HEK293 (cell line): ENCODE data around the gene RRAS.

ENCODE experiments used
- CTCF ChIA-PET: fragments of 350-600 bp; formaldehyde crosslinking; extraction: SDS; loops from one replicate; lab custom pipeline; 2021; ENCODE audit warnings: antibody characterized with exemption; lab: Yijun Ruan, JAX
- POLR2A ChIA-PET: fragments of 300-600 bp; formaldehyde crosslinking; extraction: SDS; loops from one replicate; lab custom pipeline; 2020; ENCODE audit warnings: antibody characterized with exemption, inconsistent platforms; lab: Yijun Ruan, JAX
- H3K27ac ChIP-seq: fragments of 200-500 bp; sonication (Bioruptor generic); 2 replicates; pipeline ENCODE4 v1.5.1; 2014; ENCODE audit warnings: low read depth, low read length, control low read depth, inconsistent platforms; ENCODE audit errors: extremely low read depth
- H3K36me3 ChIP-seq, 2 experiments: fragments of 200-500 bp in 1 of 2; sonication (Bioruptor generic) in 1 of 2; 1 replicate in 1 of 2; 2 replicates in 1 of 2; pipeline ENCODE4 v1.5.1; 2014 to 2017; ENCODE audit warnings: inconsistent platforms in 2 of 2, low read length in 2 of 2; ENCODE audit not compliant: control insufficient read depth in 2 of 2, insufficient read depth in 1 of 2
- H3K4me1 ChIP-seq: fragments of 200-500 bp; sonication (Bioruptor generic); 2 replicates; pipeline ENCODE4 v1.5.1; 2014; ENCODE audit warnings: mild to moderate bottlenecking, low read length, inconsistent platforms; ENCODE audit not compliant: control insufficient read depth, insufficient read depth
- H3K4me3 ChIP-seq: 2 replicates; pipeline ENCODE4 v1.5.1; 2011; ENCODE audit warnings: low read depth, mild to moderate bottlenecking, control low read depth, low read length, moderate library complexity
- H3K9me3 ChIP-seq: fragments of 200-500 bp; sonication (Bioruptor generic); 2 replicates; pipeline ENCODE4 v1.5.1; 2014; ENCODE audit warnings: low read depth, low read length, inconsistent platforms; ENCODE audit not compliant: control insufficient read depth, insufficient read depth
- KLF8 ChIP-seq: fragments of 450-650 bp; formaldehyde crosslinking; IDR thresholded peaks from 2 replicates; pipeline ENCODE4 v1.5.1; 2016; ENCODE audit warnings: missing biosample characterization, missing genetic modification characterization
- SP7 ChIP-seq: fragments of 450-650 bp; formaldehyde crosslinking; IDR thresholded peaks from 2 replicates; pipeline ENCODE4 v1.5.1; 2016; ENCODE audit warnings: missing biosample characterization, missing genetic modification characterization
- TCF7L2 ChIP-seq: IDR thresholded peaks from 2 replicates; pipeline ENCODE4 v1.6.1; 2011; ENCODE audit warnings: low read depth, mild to moderate bottlenecking, inconsistent platforms, low read length, moderate library complexity, borderline replicate concordance
- ZIC2 ChIP-seq: fragments of 450-650 bp; formaldehyde crosslinking; IDR thresholded peaks from 2 replicates; pipeline ENCODE4 v1.5.1; 2016; ENCODE audit warnings: missing biosample characterization, missing genetic modification characterization
- ZNF114 ChIP-seq: fragments of 450-650 bp; formaldehyde crosslinking; IDR thresholded peaks from 2 replicates; pipeline ENCODE4 v1.5.0; 2017; ENCODE audit warnings: missing biosample characterization, missing genetic modification characterization
- ZNF138 ChIP-seq: fragments of 450-650 bp; formaldehyde crosslinking; IDR thresholded peaks from 2 replicates; pipeline ENCODE4 v1.5.1; 2016; ENCODE audit warnings: missing biosample characterization, missing genetic modification characterization, borderline replicate concordance
- ZNF223 ChIP-seq: fragments of 450-650 bp; formaldehyde crosslinking; IDR thresholded peaks from 2 replicates; pipeline ENCODE4 v1.5.1; 2016; ENCODE audit warnings: missing biosample characterization, missing genetic modification characterization
- ZNF555 ChIP-seq: fragments of 450-650 bp; formaldehyde crosslinking; conservative IDR thresholded peaks from 2 replicates; pipeline ENCODE4 v1.5.1; 2017; ENCODE audit warnings: missing biosample characterization, mild to moderate bottlenecking, missing genetic modification characterization, inconsistent platforms
- ZNF571 ChIP-seq: fragments of 450-650 bp; formaldehyde crosslinking; IDR thresholded peaks from 2 replicates; pipeline ENCODE4 v1.5.0; 2017; ENCODE audit warnings: missing biosample characterization, missing genetic modification characterization
- ZNF639 ChIP-seq: fragments of 450-650 bp; formaldehyde crosslinking; IDR thresholded peaks from 2 replicates; pipeline ENCODE4 v1.5.1; 2016; ENCODE audit warnings: missing biosample characterization, missing genetic modification characterization
- ZNF777 ChIP-seq: fragments of 450-650 bp; formaldehyde crosslinking; IDR thresholded peaks from 2 replicates; pipeline ENCODE4 v1.5.1; 2017; ENCODE audit warnings: missing biosample characterization, missing genetic modification characterization, borderline replicate concordance
- TF ChIP-seq, protein P1 (sequence below): fragments of 450-650 bp; formaldehyde crosslinking; IDR thresholded peaks from 2 replicates; pipeline ENCODE4 v1.5.1; 2016; ENCODE audit warnings: missing biosample characterization, missing genetic modification characterization
- TF ChIP-seq, protein P2 (sequence below): fragments of 450-650 bp; formaldehyde crosslinking; IDR thresholded peaks from 2 replicates; pipeline ENCODE4 v1.5.1; 2016; ENCODE audit warnings: missing biosample characterization, missing genetic modification characterization, borderline replicate concordance
- TF ChIP-seq, protein P3 (sequence below): fragments of 450-650 bp; formaldehyde crosslinking; IDR thresholded peaks from 2 replicates; pipeline ENCODE4 v1.5.1; 2016; ENCODE audit warnings: missing biosample characterization, missing genetic modification characterization, borderline replicate concordance
- TF ChIP-seq, protein P4 (sequence below): fragments of 450-650 bp; formaldehyde crosslinking; IDR thresholded peaks from 2 replicates; pipeline ENCODE4 v1.5.1; 2017; ENCODE audit warnings: missing biosample characterization, missing genetic modification characterization

The RRAS gene

DNA sequence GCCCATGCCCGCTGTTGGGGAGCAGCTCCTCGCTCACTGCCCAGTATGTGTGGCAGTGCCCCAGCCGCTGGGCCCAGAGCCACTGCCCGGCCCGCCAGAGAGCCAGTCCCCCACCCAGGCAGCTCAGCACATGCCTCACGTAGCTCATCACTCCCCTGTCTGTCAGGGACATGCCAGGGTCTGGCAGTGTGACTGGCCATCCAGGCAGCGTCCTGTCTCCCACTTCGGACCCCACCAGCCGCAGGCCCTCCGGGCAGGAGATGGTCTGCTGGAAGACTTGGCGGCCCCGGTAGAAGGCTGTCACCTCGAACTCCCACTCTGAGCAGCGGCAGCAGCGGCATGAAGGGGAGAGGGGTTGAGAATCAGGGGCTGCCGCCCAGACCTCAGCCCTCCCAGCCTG, 22.1 kb upstream of the RRAS start (continued):
- TF ChIP-seq, protein P1, sequence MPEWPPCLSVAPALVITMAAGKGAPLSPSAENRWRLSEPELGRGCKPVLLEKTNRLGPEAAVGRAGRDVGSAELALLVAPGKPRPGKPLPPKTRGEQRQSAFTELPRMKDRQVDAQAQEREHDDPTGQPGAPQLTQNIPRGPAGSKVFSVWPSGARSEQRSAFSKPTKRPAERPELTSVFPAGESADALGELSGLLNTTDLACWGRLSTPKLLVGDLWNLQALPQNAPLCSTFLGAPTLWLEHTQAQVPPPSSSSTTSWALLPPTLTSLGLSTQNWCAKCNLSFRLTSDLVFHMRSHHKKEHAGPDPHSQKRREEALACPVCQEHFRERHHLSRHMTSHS (tag by site-specific recombination) = no peak
- no peak for TF ChIP-seq SP7 (tag by site-specific recombination)
- no peak for TF ChIP-seq ZNF223 (tag by site-specific recombination)

GRCh38 chr19:49660338-49660961, 20.5 kb upstream of the RRAS start:
- TF ChIP-seq ZNF571 (tag by site-specific recombination) (no peak), KLF8 (tag by site-specific recombination) (no peak), ZNF138 (tag by site-specific recombination) (no peak), TCF7L2 (no peak), ZNF639 (tag by site-specific recombination) (no peak), ZIC2 (tag by site-specific recombination) (no peak), ZNF555 (no peak), ZNF114 (tag by site-specific recombination) (no peak), ZNF777 (tag by site-specific recombination) (no peak)
- TF ChIP-seq, protein P2, sequence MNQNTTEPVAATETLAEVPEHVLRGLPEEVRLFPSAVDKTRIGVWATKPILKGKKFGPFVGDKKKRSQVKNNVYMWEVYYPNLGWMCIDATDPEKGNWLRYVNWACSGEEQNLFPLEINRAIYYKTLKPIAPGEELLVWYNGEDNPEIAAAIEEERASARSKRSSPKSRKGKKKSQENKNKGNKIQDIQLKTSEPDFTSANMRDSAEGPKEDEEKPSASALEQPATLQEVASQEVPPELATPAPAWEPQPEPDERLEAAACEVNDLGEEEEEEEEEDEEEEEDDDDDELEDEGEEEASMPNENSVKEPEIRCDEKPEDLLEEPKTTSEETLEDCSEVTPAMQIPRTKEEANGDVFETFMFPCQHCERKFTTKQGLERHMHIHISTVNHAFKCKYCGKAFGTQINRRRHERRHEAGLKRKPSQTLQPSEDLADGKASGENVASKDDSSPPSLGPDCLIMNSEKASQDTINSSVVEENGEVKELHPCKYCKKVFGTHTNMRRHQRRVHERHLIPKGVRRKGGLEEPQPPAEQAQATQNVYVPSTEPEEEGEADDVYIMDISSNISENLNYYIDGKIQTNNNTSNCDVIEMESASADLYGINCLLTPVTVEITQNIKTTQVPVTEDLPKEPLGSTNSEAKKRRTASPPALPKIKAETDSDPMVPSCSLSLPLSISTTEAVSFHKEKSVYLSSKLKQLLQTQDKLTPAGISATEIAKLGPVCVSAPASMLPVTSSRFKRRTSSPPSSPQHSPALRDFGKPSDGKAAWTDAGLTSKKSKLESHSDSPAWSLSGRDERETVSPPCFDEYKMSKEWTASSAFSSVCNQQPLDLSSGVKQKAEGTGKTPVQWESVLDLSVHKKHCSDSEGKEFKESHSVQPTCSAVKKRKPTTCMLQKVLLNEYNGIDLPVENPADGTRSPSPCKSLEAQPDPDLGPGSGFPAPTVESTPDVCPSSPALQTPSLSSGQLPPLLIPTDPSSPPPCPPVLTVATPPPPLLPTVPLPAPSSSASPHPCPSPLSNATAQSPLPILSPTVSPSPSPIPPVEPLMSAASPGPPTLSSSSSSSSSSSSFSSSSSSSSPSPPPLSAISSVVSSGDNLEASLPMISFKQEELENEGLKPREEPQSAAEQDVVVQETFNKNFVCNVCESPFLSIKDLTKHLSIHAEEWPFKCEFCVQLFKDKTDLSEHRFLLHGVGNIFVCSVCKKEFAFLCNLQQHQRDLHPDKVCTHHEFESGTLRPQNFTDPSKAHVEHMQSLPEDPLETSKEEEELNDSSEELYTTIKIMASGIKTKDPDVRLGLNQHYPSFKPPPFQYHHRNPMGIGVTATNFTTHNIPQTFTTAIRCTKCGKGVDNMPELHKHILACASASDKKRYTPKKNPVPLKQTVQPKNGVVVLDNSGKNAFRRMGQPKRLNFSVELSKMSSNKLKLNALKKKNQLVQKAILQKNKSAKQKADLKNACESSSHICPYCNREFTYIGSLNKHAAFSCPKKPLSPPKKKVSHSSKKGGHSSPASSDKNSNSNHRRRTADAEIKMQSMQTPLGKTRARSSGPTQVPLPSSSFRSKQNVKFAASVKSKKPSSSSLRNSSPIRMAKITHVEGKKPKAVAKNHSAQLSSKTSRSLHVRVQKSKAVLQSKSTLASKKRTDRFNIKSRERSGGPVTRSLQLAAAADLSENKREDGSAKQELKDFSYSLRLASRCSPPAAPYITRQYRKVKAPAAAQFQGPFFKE (tag by site-specific recombination) = no peak
- TF ChIP-seq, protein P3, sequence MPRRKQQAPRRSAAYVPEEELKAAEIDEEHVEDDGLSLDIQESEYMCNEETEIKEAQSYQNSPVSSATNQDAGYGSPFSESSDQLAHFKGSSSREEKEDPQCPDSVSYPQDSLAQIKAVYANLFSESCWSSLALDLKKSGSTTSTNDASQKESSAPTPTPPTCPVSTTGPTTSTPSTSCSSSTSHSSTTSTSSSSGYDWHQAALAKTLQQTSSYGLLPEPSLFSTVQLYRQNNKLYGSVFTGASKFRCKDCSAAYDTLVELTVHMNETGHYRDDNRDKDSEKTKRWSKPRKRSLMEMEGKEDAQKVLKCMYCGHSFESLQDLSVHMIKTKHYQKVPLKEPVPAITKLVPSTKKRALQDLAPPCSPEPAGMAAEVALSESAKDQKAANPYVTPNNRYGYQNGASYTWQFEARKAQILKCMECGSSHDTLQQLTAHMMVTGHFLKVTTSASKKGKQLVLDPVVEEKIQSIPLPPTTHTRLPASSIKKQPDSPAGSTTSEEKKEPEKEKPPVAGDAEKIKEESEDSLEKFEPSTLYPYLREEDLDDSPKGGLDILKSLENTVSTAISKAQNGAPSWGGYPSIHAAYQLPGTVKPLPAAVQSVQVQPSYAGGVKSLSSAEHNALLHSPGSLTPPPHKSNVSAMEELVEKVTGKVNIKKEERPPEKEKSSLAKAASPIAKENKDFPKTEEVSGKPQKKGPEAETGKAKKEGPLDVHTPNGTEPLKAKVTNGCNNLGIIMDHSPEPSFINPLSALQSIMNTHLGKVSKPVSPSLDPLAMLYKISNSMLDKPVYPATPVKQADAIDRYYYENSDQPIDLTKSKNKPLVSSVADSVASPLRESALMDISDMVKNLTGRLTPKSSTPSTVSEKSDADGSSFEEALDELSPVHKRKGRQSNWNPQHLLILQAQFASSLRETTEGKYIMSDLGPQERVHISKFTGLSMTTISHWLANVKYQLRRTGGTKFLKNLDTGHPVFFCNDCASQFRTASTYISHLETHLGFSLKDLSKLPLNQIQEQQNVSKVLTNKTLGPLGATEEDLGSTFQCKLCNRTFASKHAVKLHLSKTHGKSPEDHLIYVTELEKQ = no peak
- TF ChIP-seq, protein P4, sequence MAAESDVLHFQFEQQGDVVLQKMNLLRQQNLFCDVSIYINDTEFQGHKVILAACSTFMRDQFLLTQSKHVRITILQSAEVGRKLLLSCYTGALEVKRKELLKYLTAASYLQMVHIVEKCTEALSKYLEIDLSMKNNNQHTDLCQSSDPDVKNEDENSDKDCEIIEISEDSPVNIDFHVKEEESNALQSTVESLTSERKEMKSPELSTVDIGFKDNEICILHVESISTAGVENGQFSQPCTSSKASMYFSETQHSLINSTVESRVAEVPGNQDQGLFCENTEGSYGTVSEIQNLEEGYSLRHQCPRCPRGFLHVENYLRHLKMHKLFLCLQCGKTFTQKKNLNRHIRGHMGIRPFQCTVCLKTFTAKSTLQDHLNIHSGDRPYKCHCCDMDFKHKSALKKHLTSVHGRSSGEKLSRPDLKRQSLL (tag by site-specific recombination) = no peak
- no peak overlapping the region for H3K4me3 ChIP-seq
- H3K4me1 ChIP-seq = peaks cover 6% of the 10 kb centered on the region
- H3K36me3 ChIP-seq = peaks cover 25 to 78% of the 10 kb centered on the region in 2 experiments
- ChIA-PET POLR2A (interaction anchor here (1.8 to 4.0 kb wide), 3 partner anchors 15 to 20 kb away, joined by 9 to 26 read pairs (median 16); partner anchors contain the start of genes RRAS and SCAF1), CTCF (interaction anchor here (0.8 to 1.2 kb wide), 2 partner anchors 12 to 15 kb away, joined by 3 to 4 read pairs; no protein-coding TSS in a partner anchor)
- H3K27ac ChIP-seq = no peak overlapping the region
- no peaks in the 10 kb centered on the region for H3K9me3 ChIP-seq
